Measurements from ENCODE around the gene TCEAL9.
"Not testable (repeated sequence)": the region's sequence is repeated elsewhere in the genome, so short reads cannot be mapped to it uniquely, and the experiment has no call there.

Gene TCEAL9

DNA sequence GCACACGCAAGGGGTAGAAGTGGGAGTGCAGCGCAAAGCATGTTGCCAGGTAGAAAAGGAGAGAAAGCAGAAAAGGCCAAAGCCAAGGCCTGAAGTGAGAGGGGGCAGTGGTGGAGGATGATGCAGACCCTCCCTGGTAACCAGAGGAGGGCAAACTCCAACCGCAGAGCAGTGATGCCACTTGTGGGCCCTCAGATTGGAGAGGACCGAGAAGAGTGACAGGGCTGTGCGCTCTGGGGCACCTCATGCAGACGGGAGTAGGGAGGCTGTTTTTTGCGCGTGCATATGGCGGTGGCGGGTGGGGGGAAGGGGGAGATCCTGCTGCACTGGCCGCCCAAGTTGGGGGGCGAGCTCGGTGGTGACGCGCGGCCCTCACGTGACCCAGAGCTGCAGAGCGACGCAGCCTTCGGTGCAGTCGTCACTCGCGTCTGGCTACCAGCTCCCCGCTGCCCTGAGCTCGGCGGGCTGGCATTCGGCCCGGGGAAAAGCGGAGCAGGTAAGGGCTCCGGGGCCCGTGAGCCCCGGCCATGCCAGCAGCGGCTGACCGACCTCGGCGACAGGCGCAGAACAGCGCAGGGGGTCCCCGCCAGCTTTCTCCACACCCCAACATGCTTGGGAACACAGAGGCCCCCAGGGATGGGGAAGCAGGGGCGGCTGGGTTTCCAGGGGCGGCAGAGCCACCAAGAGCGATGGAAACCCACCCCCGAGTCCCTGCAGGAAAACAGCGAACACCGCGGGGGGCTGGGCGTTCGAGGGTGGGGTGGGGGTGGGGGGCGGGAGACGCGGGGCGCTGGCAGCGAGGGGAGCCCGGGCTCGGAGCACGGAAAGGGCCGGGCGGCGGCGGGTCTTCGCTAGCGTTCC is 20.0 kb downstream of the TCEAL9 start, which contains the start of gene BEX3:
BEX3 (plus strand) TSS at position 421 of the 861 bp plus-strand sequence. CDS start 984 bp downstream, outside the sequence.
- peak; percentile 56 for DNase-seq

DNA sequence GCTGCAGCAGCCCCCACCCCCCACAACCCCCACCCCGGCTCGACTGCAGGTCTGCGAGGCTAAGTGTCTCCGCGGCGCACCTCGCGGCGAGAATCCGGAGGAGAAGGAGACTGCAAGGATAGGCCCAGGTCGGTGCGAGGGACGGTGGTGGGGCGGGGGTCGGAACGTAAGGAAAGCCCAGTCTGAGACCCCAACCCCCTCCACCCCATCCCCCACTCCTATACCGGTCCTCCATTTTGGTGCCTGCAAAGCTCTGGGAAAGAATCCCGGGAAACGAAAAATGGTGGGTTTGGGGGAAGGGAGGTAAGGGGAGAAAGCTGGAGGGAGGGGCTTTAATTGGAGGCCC is 20.6 kb downstream of the TCEAL9 start:
- peak; percentile 48 for DNase-seq

DNA sequence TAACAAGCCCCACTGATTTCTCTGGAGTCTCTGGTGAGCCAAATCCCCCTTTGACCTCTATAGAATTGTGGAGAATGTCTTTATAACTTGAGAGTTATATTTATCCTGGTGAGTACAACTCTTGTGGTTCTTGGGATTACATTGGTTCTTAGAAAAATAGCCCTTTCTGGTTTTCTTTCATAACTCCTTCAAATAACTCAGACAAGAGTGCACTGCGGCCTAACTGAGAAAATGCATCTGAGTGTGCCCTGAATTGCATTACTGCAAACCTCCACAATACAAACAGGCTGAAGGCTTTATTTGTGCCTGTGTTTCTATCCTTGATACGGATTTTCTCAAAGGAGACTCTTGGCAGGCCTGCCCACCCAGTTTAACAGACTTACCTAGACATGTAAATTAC is 22.7 kb downstream of the TCEAL9 start:
- no peak for DNase-seq

DNA sequence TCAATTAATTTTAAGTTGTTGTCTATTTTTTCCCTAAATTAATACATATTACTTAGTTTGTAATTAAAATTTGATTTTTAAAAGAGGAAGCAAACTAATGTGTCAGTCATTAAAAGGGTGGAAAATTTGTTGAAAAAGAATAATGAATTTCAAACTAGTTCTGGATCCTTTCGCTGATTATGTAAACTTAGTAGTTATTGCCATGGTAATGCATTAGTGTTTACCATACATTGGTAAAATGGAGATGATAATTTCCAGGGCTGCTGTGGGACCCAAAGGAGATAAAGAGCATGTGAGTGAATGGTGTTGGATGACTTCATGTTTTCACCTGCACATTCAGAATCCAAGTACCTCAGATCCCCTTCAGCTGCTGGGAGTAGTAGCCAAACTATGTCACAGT is 26.6 kb downstream of the TCEAL9 start:
- DNase-seq = no peak

DNA sequence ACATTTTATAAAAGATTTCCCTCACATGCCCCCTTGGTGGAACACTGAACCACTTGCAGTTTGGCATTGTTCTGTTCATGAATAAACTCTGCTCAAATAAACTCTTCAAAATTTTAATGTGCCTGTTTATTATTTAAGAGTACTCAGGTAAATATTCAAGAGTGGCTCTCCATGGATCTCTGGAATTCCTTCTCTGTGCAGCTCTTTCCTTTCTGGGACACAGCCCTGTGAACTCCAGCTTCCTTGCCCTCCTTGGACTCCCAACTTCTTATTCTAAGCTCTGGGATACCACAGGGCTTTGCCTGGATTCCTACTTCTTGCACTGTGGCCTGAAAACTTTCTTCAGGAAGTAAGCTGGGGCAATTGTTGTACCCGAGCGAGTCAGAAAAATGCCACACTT is 28.4 kb downstream of the TCEAL9 start:
- DNase-seq = no peak

DNA sequence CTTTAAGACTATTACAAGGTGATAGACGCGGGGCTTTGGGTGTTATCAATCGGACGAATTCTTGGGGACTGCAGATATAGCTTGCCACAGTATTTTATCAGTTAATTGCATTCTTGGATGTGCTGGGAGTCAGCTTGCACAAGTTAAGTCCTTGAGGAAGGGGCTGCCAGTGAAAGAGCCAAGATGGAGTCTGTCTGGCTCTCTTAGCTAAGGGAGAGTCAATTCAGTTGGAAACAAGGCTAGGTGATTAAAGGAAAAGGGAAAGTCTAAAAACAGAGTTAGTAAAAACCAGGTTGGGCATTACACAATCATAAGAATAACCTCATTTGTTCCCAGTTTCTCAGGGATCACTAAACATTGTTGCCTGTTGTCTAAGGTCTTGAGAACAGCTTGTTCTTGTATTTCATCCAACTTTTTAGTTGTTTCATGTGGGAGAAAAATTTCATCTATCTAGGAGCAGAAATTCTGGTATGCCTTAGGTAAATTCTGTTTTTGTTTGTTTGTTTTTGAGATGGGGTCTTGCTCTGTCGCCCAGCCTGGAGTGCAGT is 29.1 kb downstream of the TCEAL9 start:
- not testable (repeated sequence) for DNase-seq

DNA sequence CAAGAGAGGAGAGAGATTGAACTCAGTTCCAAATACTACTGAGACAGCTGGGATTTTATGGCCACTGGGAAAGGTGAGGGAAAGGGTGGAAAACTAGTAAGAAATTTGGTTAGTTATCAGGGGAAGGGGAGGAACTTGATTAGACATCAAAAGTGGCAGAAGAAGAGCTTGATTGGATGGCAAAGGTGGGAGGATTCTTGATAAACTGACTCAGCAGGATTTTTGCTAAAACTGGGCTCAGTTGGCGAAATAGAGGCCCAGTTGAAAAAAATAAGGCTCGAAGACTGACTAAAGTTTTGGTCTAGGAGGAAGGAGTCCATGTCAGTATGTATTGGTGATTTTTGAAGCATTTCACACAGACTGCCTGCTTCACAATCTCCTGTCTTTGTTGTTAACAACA is 30.0 kb downstream of the TCEAL9 start:
- no peak for DNase-seq

DNA sequence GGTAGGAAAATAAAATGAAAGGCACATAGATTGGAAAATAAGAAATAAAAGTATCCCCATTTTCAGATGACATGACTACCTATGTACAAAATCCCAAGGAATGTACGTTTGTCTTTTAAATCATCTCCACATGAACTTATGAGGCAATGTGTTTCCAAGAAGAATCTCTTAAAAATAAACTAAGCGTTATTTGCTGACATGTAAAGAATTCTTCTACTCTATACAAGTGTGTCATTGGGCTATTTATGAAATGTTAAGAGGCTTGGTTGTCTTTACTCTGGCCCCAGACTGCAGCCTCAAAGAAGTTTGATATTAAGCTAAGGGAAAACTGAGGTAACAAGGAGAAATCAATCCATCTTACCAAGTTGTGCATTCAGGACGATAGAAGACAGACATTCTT is 37.2 kb downstream of the TCEAL9 start:
- DNase-seq = no peak

DNA sequence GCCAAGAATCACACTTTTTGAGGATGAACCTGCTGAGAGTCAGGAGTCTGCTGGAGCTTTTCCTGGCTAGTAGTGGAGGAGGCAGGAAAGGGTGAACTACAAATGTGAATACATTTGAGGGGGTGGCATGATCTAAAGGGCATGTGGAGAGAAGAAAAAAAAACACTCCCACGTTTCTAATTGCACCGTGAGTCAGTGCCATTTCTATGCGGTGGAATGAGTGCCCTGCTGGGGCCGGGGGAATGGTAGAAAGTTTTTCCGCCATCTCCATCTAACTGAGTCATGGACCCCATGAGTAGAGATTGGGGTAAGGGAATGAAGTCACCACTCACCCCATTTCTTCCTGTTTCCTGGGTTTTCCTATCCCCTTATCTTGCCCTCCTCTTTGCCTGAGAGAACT is 39.9 kb downstream of the TCEAL9 start:
- DNase-seq = no peak

DNA sequence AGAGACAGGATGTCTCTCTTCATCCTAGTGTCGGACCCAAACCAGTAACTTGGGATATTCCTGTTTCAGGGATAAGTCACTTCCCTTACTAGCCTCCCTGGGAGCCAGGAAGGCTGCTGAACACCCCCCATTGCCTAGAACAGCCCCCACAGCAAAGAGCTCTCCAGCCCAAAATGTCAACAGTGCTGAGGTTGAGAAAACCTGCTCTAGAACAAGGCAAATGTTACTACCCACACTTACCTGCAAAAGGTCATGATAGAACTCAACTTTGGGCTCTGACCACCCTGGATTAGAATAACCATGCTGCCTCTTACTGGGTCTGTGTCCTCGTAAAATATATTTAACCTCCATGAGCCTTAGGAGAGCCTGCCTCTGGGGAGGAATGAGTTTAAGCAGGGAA is 40.4 kb downstream of the TCEAL9 start:
- DNase-seq = no peak

DNA sequence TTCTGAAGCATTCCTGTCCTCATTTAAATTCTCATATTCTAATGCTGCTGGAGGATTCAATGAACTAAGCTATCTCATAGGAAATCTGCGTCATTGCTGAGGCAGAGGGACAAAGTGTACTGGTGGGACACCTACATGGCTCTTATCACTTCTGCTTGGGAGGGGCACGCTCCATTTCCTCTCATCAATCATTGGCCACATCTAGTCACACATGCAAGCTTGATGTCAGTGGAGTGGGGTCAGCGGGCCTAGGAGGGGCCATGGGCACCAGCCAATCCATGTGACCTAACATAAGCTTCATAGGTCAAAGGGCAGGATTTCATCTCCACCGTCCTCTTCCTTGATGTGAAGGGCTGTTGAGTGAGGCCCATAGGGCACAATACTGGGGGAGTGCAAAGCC is 41.4 kb downstream of the TCEAL9 start:
- DNase-seq = no peak

DNA sequence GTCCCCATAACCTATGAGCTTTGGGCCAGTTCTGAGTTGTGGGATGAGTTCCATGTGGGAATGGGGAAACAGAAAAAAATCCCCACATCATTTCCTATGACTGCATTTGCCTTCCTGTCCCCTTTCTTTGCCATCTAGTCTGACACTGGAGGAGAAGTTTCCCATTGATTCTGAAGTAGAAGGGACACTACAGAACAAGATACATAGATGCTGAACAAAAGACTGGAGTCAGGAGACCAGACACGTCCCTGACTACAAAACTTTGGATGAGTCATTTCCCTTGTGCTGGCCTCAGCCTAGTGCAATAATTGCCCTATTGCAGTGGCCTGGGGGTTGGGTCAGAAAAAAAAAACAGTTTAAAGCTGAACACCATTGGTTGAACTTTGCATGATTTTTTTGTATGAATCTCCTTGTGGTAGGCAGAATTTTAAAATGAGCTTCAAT is 42.1 kb downstream of the TCEAL9 start:
- DNase-seq = no peak

DNA sequence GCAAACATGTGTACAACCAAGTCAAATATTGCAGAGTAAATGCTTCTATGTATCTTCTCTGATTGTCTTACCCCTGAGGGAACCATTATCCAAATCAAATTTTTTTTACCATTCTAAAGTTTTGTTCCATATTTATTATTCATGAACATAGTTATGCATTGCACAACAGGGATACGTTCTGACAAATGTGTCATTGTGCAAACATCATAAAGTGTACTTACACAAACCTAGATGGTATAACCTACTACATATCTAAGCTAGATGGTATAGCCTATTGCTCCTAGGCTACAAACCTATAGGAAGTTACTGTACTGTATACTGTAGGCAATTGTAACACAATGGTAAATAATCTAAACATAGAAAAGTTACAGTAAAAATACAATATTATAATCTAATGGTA is 43.4 kb downstream of the TCEAL9 start:
- no peak for DNase-seq

DNA sequence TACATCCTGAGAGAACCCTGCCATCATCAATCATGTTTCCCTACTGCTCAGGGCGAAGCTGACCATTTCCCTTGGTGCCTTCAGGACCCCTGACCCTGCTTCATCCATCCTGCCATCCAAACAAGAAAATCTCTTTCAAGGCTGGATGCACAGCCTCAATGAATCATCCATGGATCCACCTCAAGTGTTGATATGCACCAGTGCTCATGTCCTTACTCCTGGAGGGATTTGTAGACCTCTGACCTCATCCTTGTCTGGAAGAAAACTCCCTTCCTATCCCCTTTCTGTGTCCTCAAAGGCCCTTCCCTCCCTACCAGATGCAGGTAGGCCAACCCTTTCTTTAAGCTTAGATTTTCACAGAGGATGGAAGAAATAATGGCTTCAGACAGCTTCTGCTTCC is 44.6 kb downstream of the TCEAL9 start:
- no peak for DNase-seq

DNA sequence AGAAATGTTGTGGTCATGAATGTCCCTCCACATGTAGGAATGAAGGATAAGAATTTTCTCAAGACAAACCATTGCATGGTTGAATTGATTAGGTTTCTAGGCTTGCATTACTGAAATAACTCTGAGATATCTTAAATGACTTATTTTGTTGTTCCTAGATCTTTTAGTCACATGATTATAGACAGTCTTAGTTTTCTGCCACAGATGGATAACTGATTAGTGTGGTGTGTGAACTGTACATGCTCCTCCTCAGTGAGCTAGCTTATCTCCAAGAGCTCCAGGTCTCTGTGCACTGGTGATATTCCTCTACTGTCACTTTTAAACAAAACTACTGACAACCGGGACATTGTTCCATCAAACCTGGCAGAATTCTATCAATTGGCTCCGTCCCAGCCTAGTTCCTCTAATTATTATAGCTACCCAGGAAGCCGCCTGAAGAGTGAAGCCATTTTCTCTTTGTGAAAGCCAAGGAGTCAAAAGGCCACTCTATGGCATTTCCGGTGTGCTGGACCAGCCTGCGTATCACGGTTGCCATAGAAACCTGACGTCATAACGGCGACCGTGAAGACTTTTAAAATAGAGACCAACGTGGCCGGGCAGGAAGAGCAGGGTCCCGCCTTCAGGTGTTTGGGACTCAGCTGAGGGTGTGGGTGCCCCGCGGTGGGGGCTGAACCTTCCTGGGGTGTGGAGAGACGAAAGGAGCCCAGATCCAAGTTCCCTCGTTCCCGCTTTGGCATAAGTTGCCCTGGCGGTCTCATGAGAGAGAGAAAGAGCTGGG is 48.1 kb downstream of the TCEAL9 start:
- peak; percentile 73 for DNase-seq

DNA sequence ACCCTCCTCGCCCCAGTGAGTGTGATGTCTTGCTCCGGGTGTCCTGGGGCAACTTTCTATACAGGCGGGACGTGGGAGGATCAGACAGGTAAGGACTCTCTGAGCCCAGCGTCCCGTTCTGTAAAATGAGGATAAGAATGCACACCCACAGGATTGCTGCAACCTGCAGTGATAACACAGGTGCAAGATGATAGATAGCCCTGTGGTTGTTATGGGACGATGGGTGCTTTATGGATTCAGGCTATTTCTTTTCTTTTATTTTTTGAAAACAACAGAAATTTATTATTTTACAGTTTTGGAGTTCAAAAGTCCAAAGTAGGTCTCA is 48.7 kb downstream of the TCEAL9 start:
- no peak for DNase-seq

DNA sequence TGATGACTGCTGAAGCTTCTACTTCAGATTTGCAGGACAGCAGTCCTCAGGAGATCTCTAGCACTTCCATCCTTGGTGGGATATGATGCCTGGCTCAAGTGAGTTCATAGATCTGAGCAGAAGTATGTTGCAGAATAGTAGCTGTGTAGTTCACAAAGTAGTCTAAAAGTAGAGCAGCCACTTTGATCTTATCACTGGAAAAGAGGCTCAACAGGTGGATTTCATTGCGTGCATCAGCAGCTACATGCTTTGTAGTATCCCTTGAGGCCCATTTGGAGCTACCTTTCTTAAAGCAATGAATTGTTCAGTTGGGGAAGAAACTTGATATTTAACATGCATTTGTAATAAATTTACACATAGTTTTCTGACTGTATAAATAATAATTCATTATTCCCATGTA is 50.0 kb downstream of the TCEAL9 start:
- DNase-seq = no peak

DNA sequence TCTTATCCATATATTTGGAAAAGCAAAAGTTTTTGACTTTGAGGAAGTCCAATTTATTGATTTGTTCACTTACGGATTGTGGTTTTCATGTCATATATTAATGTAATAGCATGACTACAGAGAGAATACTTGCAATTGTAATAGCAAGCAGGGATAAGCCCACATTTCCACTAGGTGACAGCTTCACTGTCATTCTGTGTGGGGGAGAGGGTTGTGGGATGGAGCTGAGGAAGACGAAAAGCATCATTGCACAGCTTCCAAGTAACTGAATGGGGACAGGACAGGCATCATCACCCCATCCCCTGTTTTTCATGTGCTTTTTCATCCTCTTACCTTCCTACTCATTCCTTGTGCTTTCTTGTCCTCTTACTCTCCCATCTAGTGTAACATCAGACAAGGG is 51.5 kb downstream of the TCEAL9 start:
- DNase-seq = no peak
